Left lobe of liver (tissue), 2 donors: ENCODE data around the gene RNF31. TPM values are rescaled to one million over a fixed set of nuclear protein-coding genes. Genes with fewer than 3 reads are reported as not detected.
A peak's percentile ranks its signal among the peaks of the same experiment; 100 is the strongest.

ENCODE experiments used
- ATAC-seq: fragments of 200-7000 bp; cut with Tn5 transposase; one replicate; pipeline ENCODE4 v1.9.1; 2020; ENCODE audit warnings: mild to moderate bottlenecking, moderate library complexity
- DNase-seq: peaks from one replicate; pipeline ENCODE4 v3.0.0-alpha.2; 2020; ENCODE audit warnings: low spot score
- total RNA-seq: library from RNA; stranded (reverse); gene quantifications from one replicate; pipeline ENCODE4 v1.2.1, GENCODE V29; 2021
- donor health status: DM: no; HTN: no; CAD: no; lungs with moderate emphysema.
- donor health status: DM: no; HTN: yes; CAD: no.

The RNF31 gene
- total RNA-seq, 1 donor from 2014 or later: 28.6 TPM

DNA sequence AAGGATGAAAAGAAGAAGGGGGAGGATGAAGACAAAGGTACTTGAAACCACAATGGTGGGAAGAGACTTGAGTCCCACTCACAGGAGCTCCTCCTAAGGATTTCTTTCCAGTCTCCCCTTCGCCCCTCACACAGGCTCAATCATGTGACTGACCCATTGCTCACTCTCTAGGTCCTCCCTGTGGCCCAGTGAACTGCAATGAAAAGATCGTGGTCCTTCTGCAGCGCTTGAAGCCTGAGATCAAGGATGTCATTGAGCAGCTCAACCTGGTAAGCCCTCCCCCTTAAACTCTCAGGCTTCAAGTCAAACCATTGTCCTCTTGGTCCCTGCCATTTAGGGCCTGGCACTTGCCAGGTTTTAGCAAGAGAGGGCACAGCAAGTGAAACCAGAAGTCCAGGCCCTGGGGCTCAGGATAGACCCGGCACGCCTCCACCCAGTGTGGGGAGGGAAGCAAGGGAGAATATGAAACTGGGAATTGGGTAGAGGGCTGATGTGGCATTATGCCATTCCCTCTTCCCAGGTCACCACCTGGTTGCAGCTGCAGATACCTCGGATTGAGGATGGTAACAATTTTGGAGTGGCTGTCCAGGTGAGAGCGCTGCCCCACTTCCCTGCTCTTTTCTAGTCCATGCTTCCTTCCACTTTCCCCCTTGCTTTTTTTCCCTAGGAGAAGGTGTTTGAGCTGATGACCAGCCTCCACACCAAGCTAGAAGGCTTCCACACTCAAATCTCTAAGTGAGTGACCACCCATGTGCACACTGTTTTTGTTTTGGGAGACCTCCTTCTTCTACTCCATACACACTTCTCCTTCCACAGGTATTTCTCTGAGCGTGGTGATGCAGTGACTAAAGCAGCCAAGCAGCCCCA lies 9.5 kb upstream of the RNF31 start:
- DNase-seq: no peak
- ATAC-seq: no peak

GRCh38 chr14:24138396-24139271 lies 8.7 kb upstream of the RNF31 start:
- ATAC-seq (no peak), DNase-seq (no peak)

- DNase-seq: no peak
- ATAC-seq: no peak
These were observed 7.9 kb upstream of the RNF31 start for GRCh38 chr14:24139272-24139934.

DNA sequence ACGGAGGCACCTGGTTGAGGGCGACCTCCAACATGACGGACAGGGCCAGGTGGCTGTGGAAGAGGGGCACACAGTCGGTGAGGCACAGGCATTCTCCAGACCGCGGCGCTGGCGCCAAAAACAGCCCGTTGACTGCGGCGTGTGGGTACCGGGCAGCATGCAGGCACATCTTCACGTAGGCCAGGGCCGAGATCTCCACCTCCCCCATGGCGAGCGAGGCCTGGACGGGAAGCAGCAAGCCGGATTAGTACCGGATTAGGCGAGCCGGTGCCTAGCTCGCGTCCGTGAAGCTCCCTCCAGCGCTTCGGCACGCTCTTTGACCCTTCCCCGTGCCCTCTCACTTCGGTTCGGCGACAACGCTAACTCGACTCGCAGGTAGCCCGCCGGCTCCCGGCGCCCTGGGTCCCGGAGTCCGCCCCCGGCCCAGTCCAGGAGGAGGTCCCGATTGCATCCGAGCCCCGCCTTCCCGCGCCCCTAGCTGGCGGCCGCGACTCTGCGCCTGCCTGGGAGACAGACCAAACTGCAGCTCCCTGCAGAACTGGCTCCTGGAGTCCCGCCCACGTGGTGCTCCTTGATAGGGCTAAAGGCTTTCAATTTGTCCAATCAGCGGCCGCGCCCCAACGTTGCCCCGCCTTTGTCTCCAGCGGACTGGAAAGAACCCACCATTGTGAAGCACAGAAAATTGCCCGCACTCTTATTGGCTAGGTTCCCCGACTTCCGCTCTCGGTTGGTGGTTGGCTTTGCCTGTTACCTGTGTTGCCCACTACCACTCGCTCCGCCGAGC lies 6.0 kb upstream of the RNF31 start, which contains the start of gene EMC9:
EMC9 (minus strand) TSS at position 495 of the 784 bp plus-strand sequence; CDS start at position 208, 287 bp downstream.
- ATAC-seq (peak; percentile 86), DNase-seq (peak; percentile 100)

GRCh38 chr14:24143511-24143910 lies 3.8 kb upstream of the RNF31 start:
- no peak for DNase-seq
- ATAC-seq: no peak

DNA sequence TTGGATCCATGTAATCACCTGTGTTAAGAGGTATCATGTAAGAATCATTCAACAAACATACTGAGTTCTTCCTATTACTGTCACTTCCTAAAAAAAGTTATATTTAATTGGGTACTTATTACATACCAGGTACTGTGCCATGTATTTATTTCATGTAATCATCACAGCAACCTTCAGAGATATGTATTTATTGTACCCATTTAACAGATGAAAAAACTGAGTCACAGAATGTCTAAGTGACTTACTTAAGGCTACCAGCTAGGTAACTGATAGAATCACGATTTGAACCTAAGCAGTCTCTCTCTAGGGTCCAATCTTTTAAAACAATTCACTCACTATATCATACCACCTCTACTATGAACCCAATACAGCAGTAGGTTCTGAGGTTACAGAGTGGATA lies 2.8 kb upstream of the RNF31 start:
- no peak for ATAC-seq
- DNase-seq: no peak

GRCh38 chr14:24145219-24145618 lies 2.1 kb upstream of the RNF31 start:
- DNase-seq (no peak), ATAC-seq (no peak)

DNA sequence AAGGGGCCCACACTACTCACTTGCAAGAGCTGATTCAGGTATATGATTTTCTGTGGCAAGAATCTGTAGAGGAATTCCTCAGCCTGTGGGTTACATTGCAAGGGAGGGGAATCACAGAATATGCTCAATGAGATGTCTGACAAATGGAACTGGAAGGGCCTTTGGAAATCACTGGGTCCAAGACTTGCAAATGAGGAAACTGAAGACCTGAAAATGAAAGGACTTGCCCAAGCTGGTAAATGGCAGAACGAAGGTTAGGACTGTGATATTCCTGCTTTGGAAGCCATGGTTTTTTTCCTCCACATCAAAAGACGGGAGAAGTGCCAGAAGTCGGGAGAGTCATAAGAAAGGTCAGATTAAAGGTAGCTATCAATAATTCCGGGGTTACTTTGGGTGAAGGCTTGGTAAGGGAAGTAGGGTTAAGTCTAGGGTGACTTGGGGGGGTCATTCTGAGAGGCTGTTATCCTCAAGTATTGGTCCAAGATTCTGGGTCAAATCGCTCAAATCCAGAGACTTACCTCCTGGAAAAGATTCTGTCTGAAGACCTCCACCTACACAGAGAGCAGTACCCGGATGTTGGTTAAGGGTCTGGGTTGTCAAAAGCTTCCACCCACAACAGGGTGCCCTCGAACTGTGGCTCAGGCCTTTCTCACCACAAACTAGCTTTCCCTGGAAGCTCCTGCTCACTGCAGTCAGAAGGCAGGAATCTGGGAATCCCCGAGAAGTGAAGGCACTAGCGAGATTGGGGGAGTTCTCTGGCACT lies 1.4 kb upstream of the RNF31 start:
- DNase-seq (no peak), ATAC-seq (no peak)

DNA sequence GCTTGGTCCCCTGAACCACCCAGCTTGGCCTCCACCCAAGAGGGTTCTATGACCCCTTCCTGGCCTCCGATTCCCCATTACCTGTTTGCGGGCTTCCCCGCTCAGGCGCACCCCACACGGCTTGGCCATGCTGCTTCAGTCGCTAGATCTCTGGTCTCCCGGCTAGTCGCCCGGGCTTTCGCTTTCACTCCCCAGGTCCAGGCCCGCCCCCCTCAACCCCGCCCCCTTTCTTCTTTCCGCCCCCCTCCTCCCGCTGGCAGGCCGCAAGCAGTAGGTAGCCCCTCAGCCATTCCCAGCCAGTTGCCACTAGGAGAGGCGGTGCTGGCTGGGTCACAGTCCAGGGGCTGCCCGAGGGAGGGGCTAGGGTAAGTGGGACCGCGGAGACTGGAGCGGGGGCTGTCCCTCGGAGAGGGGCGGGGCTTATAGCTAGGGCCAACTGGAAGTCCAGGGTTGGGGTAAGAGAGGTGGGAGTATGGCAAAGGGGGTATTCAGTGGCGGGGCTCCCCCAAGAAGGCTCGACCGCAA lies 783 bp upstream of the RNF31 start, which contains the start of gene PSME2:
PSME2 (minus strand) TSS at position 158 of the 525 bp plus-strand sequence; CDS start at position 129, 29 bp downstream.
- DNase-seq: peak; percentile 99
- ATAC-seq: peak; percentile 83

GRCh38 chr14:24147761-24148428 lies 597 bp downstream of the RNF31 start:
- DNase-seq (no peak), ATAC-seq (peak; percentile 0)

DNA sequence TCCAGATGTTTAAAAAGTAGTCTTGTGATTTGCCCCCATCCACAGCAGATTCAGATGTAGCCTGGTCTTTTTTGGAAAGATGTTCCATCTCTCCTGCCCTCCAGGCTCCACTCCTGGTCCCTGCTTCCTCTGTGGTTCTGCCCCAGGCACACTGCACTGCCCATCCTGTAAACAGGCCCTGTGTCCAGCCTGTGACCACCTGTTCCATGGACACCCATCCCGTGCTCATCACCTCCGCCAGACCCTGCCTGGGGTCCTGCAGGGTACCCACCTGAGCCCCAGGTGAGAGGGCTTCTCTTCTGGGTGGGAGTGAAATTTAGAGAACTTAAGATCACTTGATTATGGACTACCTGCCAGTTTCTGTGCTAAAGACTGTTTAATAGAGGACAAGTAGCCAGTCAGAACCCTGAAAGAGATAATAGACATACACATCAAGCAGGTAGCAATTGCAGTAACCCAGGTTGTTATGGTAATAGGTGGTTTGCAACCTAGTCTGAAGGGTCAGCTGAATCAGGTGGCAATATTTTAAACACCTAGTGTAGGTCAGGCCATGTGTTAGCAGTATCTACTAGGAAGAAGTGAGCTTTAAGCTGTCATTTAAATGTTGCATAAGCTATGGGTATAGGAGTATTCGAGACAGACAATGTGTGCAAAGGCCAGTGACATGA lies 2.1 kb downstream of the RNF31 start:
- DNase-seq (no peak), ATAC-seq (no peak)

DNA sequence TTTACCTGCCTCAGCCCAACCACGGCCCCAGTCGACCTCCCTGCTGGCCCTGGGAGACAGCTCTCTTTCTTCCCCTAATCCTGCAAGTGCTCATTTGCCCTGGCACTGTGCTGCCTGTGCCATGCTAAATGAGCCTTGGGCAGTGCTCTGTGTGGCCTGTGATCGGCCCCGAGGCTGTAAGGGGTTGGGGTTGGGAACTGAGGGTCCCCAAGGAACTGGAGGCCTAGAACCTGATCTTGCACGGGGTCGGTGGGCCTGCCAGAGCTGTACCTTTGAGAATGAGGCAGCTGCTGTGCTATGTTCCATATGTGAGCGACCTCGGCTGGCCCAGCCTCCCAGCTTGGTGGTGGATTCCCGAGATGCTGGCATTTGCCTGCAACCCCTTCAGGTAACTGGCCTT lies 2.8 kb downstream of the RNF31 start:
- ATAC-seq (no peak), DNase-seq (no peak)

DNA sequence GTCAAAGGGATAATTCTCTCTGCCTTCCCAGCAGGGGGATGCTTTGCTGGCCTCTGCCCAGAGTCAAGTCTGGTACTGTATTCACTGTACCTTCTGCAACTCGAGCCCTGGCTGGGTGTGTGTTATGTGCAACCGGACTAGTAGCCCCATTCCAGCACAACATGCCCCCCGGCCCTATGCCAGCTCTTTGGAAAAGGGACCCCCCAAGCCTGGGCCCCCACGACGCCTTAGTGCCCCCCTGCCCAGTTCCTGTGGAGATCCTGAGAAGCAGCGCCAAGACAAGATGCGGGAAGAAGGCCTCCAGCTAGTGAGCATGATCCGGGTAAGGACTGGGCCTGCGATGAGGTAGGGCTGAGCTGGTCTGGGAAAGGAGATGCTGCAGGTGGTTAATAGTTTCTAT lies 3.3 kb downstream of the RNF31 start:
- ATAC-seq (no peak), DNase-seq (no peak)

DNA sequence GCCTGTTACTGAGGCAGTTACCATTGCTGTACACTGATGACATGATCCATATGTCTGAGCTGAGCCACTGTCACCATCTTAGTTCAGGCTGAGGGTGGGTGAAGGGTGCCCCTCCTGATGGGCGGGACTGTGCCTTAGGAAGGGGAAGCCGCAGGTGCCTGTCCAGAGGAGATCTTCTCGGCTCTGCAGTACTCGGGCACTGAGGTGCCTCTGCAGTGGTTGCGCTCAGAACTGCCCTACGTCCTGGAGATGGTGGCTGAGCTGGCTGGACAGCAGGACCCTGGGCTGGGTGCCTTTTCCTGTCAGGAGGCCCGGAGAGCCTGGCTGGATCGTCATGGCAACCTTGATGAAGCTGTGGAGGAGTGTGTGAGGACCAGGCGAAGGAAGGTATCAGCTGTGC lies 3.7 kb downstream of the RNF31 start:
- DNase-seq (no peak), ATAC-seq (no peak)

GRCh38 chr14:24151404-24152080 lies 4.2 kb downstream of the RNF31 start:
- no peak for ATAC-seq
- no peak for DNase-seq

DNA sequence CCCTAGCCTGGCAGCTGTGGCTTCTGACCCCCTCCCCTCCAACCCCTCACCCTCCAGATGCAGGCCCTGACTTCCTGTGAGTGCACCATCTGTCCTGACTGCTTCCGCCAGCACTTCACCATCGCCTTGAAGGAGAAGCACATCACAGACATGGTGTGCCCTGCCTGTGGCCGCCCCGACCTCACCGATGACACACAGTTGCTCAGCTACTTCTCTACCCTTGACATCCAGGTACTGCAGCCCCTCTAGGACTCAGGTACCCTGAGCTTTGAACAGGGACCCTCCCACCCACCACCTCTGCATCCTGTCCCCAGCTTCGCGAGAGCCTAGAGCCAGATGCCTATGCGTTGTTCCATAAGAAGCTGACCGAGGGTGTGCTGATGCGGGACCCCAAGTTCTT lies 7.8 kb downstream of the RNF31 start:
- no peak for DNase-seq
- ATAC-seq: no peak

- DNase-seq: no peak
- no peak for ATAC-seq
These were observed 9.5 kb downstream of the RNF31 start for GRCh38 chr14:24156840-24157239.

- ATAC-seq: no peak
- no peak for DNase-seq
These were observed 10.0 kb downstream of the RNF31 start for GRCh38 chr14:24157331-24157730.
